Measurements from ENCODE around the gene OR2C3. TPM values are rescaled to one million over a fixed set of nuclear protein-coding genes. Genes with fewer than 3 reads are reported as not detected.
"Not testable (repeated sequence)": the region's sequence is repeated elsewhere in the genome, so short reads cannot be mapped to it uniquely, and the experiment has no call there.

OR2C3 gene
- polyA plus RNA-seq, 4 donors = 0.01 to 0.07 TPM; not detected in 2

DNA sequence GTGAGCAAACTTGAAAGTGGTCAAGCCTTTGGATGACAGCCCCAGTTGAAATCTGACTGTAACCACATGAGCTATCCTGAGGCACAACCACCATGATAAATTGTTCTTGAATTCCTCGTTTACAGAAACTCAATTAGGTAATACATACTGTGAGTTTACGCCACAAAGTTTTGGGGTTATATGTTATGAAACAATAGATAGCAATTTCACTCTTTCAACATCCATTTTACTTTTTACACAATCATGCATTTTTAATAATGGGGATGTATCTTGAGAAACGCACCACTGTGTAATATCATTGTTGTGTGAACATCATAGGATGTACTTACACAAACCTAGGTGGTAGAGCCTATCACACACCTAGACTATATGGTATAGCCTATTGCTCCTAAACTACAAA is 35.4 kb downstream of the OR2C3 start:
- FAIRE-seq = no peak
- no peak overlapping the region for H3K4me3 ChIP-seq (ENCODE audit: low read depth in 1 of 3, low read length in 3 of 3)
- 60 to 83% (median 65%) methylated on average over 3 of the region's 3 CpGs for WGBS, 3 donors

DNA sequence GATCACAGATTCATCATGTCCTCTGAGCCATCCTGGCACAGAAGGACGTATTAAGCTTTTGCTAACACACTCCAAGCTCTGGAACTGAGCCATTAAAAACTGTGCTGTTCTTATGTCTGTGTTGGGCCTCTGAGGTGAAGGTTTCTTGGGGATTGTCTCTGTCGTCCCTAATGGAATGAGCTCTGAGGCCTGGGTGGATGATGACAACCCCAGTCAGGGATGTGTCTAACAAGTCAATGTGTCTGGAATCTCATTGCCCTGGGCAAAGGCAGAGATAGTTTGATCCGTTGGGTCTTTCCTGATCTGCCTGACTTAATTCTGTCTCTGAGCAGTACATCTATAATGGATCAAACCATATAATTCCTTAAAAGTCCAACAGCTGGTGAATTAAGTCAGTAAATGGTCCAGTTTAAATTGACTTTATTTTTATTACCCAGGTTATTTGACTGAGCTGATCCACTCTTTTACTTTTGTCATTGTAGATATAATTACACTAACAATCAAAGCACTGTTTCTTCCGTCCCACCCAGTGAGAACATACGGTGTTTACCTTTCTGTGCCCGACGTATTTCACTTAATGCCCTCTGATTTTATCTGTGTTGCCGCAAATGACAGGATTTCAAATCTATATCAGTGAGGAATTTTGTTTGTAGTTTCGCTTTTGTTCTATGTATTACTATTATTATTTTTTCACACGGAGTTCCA is 39.5 kb downstream of the OR2C3 start:
- H3K27ac ChIP-seq (ENCODE audit: low read depth in 1 of 3, low read length in 2 of 3) = no peak overlapping the region
- no peaks in the 10 kb centered on the region for H3K4me1 ChIP-seq (ENCODE audit: control insufficient read depth in 3 of 3, insufficient read depth in 2 of 3, low read depth in 1 of 3, low read length in 2 of 3)
- no peak for FAIRE-seq
- no peak overlapping the region for H3K4me3 ChIP-seq (ENCODE audit: low read depth in 1 of 3, low read length in 3 of 3)
- no peaks in the 10 kb centered on the region for H3K27me3 ChIP-seq (ENCODE audit: control insufficient read depth in 3 of 3, insufficient read depth in 3 of 3, low read length in 3 of 3)
- H3K9me3 ChIP-seq (ENCODE audit: control insufficient read depth in 2 of 2, insufficient read depth in 1 of 2, low read depth in 1 of 2, low read length in 1 of 2) = no peaks in the 10 kb centered on the region
- peak in 1 of 2 donors; percentile 8 for DNase-seq
- no peaks in the 10 kb centered on the region for H3K36me3 ChIP-seq (ENCODE audit: control insufficient read depth in 3 of 3, insufficient read depth in 2 of 3, low read depth in 1 of 3, low read length in 3 of 3)
- 17 to 57% (median 30%) methylated on average over 10 of the region's 10 CpGs for WGBS, 3 donors

More for the DNA sequence above, 35.4 kb downstream of the OR2C3 start:
- DNase-seq = no peak
- no peaks in the 10 kb centered on the region for H3K9me3 ChIP-seq (ENCODE audit: control insufficient read depth in 2 of 2, insufficient read depth in 1 of 2, low read depth in 1 of 2, low read length in 1 of 2)
- H3K4me1 ChIP-seq (ENCODE audit: control insufficient read depth in 3 of 3, insufficient read depth in 2 of 3, low read depth in 1 of 3, low read length in 2 of 3) = no peaks in the 10 kb centered on the region
- H3K27ac ChIP-seq (ENCODE audit: low read depth in 1 of 3, low read length in 2 of 3) = no peak overlapping the region
- no peaks in the 10 kb centered on the region for H3K27me3 ChIP-seq (ENCODE audit: control insufficient read depth in 3 of 3, insufficient read depth in 3 of 3, low read length in 3 of 3)
- no peaks in the 10 kb centered on the region for H3K36me3 ChIP-seq (ENCODE audit: control insufficient read depth in 3 of 3, insufficient read depth in 2 of 3, low read depth in 1 of 3, low read length in 3 of 3)

DNA sequence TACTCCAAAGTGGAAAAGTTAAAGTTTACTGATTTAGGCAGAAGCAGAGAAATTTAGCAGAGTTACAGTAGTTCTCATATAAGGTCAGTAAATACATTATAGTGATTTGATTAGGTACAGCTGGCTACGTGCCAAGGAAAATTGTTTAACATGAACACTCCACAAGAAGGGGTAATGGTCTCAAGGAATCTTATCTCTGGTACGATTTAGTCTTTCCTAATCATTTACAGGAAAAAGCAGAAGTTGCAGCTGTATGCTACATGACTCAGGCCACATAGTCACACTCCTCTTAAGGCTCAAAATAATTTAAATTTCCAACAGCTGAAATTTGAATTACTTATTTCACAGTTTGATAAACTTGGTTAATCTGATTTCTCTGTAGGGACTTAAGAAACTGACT is 41.5 kb downstream of the OR2C3 start:
- no peak for FAIRE-seq
- no peak for DNase-seq

DNA sequence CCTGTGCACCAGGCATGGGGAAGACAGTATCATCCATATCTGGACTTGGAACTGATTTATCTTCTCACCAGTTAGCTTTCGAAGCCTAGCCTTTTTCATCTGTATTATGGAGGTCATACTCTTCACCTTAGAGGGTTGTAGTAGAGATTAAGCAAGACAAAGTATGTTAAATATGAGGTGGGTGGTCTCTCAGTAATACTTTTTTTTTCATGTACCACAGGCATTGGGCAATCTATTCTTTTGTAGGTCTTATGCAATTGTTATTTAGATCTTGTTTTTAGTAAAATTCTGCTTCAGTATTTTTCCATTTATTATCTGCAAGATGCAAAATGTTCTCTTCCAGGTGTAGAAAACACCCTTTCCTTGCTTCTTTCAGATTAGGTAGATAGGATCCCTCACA is 43.1 kb downstream of the OR2C3 start:
- no peaks in the 10 kb centered on the region for H3K4me1 ChIP-seq (ENCODE audit: control insufficient read depth in 3 of 3, insufficient read depth in 2 of 3, low read depth in 1 of 3, low read length in 2 of 3)
- no peaks in the 10 kb centered on the region for H3K9me3 ChIP-seq (ENCODE audit: control insufficient read depth in 2 of 2, insufficient read depth in 1 of 2, low read depth in 1 of 2, low read length in 1 of 2)
- H3K27ac ChIP-seq (ENCODE audit: low read depth in 1 of 3, low read length in 2 of 3) = no peak overlapping the region
- no peak overlapping the region for H3K4me3 ChIP-seq (ENCODE audit: low read depth in 1 of 3, low read length in 3 of 3)
- H3K27me3 ChIP-seq (ENCODE audit: control insufficient read depth in 3 of 3, insufficient read depth in 3 of 3, low read length in 3 of 3) = no peaks in the 10 kb centered on the region
- WGBS, 3 donors = 48 to 77% (median 72%) methylated on average over 1 of the region's 1 CpG
- FAIRE-seq (no peak), DNase-seq (no peak)
- no peaks in the 10 kb centered on the region for H3K36me3 ChIP-seq (ENCODE audit: control insufficient read depth in 3 of 3, insufficient read depth in 2 of 3, low read depth in 1 of 3, low read length in 3 of 3)

More for the DNA sequence above, 41.5 kb downstream of the OR2C3 start:
- Histone ChIP-seq H3K27me3 (ENCODE audit: control insufficient read depth in 3 of 3, insufficient read depth in 3 of 3, low read length in 3 of 3) (no peaks in the 10 kb centered on the region), H3K36me3 (ENCODE audit: control insufficient read depth in 3 of 3, insufficient read depth in 2 of 3, low read depth in 1 of 3, low read length in 3 of 3) (no peaks in the 10 kb centered on the region), H3K27ac (ENCODE audit: low read depth in 1 of 3, low read length in 2 of 3) (no peak overlapping the region), H3K4me3 (ENCODE audit: low read depth in 1 of 3, low read length in 3 of 3) (no peak overlapping the region), H3K9me3 (ENCODE audit: control insufficient read depth in 2 of 2, insufficient read depth in 1 of 2, low read depth in 1 of 2, low read length in 1 of 2) (no peaks in the 10 kb centered on the region), H3K4me1 (ENCODE audit: control insufficient read depth in 3 of 3, insufficient read depth in 2 of 3, low read depth in 1 of 3, low read length in 2 of 3) (no peaks in the 10 kb centered on the region)
- 17 to 31% (median 30%) methylated on average over 2 of the region's 2 CpGs for WGBS, 3 donors

DNA sequence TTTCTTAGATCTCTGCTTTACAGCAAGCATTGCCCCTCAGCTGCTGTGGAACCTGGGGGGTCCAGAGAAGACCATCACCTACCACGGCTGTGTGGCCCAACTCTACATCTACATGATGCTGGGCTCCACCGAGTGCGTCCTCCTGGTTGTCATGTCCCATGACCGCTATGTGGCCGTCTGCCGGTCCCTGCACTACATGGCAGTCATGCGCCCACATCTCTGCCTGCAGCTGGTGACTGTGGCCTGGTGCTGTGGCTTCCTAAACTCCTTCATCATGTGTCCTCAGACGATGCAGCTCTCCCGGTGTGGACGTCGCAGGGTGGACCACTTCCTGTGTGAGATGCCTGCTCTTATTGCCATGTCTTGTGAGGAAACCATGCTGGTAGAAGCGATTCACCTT is 44.9 kb downstream of the OR2C3 start:
- no peaks in the 10 kb centered on the region for H3K36me3 ChIP-seq (ENCODE audit: control insufficient read depth in 3 of 3, insufficient read depth in 2 of 3, low read depth in 1 of 3, low read length in 3 of 3)
- 77 to 93% (median 85%) methylated on average over 12 of the region's 12 CpGs for WGBS, 3 donors
- H3K9me3 ChIP-seq (ENCODE audit: control insufficient read depth in 2 of 2, insufficient read depth in 1 of 2, low read depth in 1 of 2, low read length in 1 of 2) = no peaks in the 10 kb centered on the region
- no peaks in the 10 kb centered on the region for H3K27me3 ChIP-seq (ENCODE audit: control insufficient read depth in 3 of 3, insufficient read depth in 3 of 3, low read length in 3 of 3)
- no peak overlapping the region for H3K27ac ChIP-seq (ENCODE audit: low read depth in 1 of 3, low read length in 2 of 3)
- FAIRE-seq (no peak), DNase-seq (no peak)
- no peaks in the 10 kb centered on the region for H3K4me1 ChIP-seq (ENCODE audit: control insufficient read depth in 3 of 3, insufficient read depth in 2 of 3, low read depth in 1 of 3, low read length in 2 of 3)
- no peak overlapping the region for H3K4me3 ChIP-seq (ENCODE audit: low read depth in 1 of 3, low read length in 3 of 3)

DNA sequence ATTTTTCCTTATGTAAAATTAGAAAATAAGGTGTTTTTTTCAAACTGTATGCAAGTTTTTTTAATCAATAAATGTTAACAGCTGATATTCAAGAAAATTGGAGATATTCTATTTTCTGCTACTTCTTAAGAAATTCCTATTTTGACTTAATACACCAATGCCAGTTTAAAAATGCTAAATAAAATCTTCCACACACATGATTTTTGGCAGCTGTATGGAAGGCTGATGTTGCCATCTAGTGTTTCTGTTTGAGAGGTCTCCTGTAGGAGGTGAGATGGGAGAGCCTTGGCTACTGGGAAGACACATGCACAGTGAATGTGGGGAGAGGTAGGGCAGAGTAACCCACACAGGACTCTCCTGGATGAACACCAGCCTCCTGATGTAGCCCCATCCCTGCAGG is 49.2 kb downstream of the OR2C3 start:
- no peaks in the 10 kb centered on the region for H3K9me3 ChIP-seq (ENCODE audit: control insufficient read depth in 2 of 2, insufficient read depth in 1 of 2, low read depth in 1 of 2, low read length in 1 of 2)
- no peak overlapping the region for H3K4me3 ChIP-seq (ENCODE audit: low read depth in 1 of 3, low read length in 3 of 3)
- H3K36me3 ChIP-seq (ENCODE audit: control insufficient read depth in 3 of 3, insufficient read depth in 2 of 3, low read depth in 1 of 3, low read length in 3 of 3) = no peaks in the 10 kb centered on the region
- H3K27me3 ChIP-seq (ENCODE audit: control insufficient read depth in 3 of 3, insufficient read depth in 3 of 3, low read length in 3 of 3) = no peaks in the 10 kb centered on the region
- no peak for FAIRE-seq
- DNase-seq = peak; percentile 16 to 47
- no peak overlapping the region for H3K27ac ChIP-seq (ENCODE audit: low read depth in 1 of 3, low read length in 2 of 3)
- H3K4me1 ChIP-seq (ENCODE audit: control insufficient read depth in 3 of 3, insufficient read depth in 2 of 3, low read depth in 1 of 3, low read length in 2 of 3) = no peaks in the 10 kb centered on the region

DNA sequence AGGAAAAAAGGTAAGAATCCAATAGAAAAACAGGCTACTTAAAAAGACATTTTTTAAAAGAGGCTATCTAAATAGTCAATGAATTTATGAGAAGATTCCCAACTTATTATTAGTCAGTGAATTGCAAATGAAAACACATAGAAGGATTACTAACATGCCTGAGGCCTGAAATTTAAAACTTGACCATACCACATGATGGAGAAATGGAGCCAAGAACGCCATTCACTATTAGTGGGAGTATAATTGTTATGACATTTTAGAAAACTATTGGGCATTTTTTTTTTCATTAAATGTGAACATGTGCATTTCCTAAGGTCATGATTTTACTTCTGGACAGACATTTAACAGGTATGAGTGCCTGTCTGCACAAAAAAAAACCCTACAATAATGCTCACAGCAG is 53.5 kb downstream of the OR2C3 start:
- Histone ChIP-seq H3K9me3 (ENCODE audit: control insufficient read depth in 2 of 2, insufficient read depth in 1 of 2, low read depth in 1 of 2, low read length in 1 of 2) (no peaks in the 10 kb centered on the region), H3K36me3 (ENCODE audit: control insufficient read depth in 3 of 3, insufficient read depth in 2 of 3, low read depth in 1 of 3, low read length in 3 of 3) (no peaks in the 10 kb centered on the region), H3K27ac (ENCODE audit: low read depth in 1 of 3, low read length in 2 of 3) (no peak overlapping the region), H3K4me1 (ENCODE audit: control insufficient read depth in 3 of 3, insufficient read depth in 2 of 3, low read depth in 1 of 3, low read length in 2 of 3) (no peaks in the 10 kb centered on the region), H3K27me3 (ENCODE audit: control insufficient read depth in 3 of 3, insufficient read depth in 3 of 3, low read length in 3 of 3) (no peaks in the 10 kb centered on the region), H3K4me3 (ENCODE audit: low read depth in 1 of 3, low read length in 3 of 3) (no peak overlapping the region)
- no peak for DNase-seq
- WGBS, 3 donors = 78 to 93% (median 81%) methylated on average over 1 of the region's 1 CpG
- FAIRE-seq = no peak

DNA sequence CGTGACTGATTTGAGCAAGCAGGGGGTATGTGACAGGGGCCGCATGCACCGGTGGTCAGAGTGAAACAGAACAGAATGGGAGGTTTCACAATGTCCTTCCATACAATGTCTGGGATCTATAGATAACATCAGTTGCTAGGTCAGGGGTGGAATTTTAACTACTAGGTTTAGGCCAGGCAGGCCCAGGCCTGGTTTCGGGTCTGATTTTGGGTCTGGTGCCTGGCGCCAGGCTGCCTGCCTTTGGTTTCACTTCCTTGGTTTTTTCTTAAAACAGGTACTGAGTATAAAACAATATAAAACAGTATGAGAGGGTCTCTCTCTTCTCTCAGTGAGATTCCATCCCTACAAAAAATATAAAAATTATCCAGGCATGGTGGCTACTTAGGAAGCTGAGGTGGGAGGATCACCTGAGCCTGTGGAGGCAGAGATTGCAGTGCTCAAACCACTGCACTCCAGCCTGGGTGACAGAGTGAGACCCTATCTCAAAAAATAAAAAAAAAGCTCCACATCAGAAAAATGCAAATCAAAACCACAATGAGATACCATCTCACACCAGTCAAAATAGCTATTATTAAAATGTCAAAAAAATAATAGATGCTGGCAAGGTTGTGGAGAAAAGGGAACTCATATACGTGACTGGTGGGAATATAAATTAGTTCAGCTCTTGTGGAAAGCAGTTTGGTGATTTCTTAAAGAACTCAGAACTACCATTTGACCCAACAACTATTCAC is 59.7 kb downstream of the OR2C3 start:
- not testable (repeated sequence) for FAIRE-seq; H3K4me1 ChIP-seq (ENCODE audit: control insufficient read depth in 3 of 3, insufficient read depth in 2 of 3, low read depth in 1 of 3, low read length in 2 of 3); H3K36me3 ChIP-seq (ENCODE audit: control insufficient read depth in 3 of 3, insufficient read depth in 2 of 3, low read depth in 1 of 3, low read length in 3 of 3); H3K4me3 ChIP-seq (ENCODE audit: low read depth in 1 of 3, low read length in 3 of 3); H3K9me3 ChIP-seq (ENCODE audit: control insufficient read depth in 2 of 2, insufficient read depth in 1 of 2, low read depth in 1 of 2, low read length in 1 of 2); H3K27me3 ChIP-seq (ENCODE audit: control insufficient read depth in 3 of 3, insufficient read depth in 3 of 3, low read length in 3 of 3); H3K27ac ChIP-seq (ENCODE audit: low read depth in 1 of 3, low read length in 2 of 3); DNase-seq
- 83 to 92% (median 86%) methylated on average over 6 of the region's 6 CpGs for WGBS, 3 donors
